HepG2 (cell line): ENCODE results near the gene IFRD1. TPM values are rescaled to one million over a fixed set of nuclear protein-coding genes. Genes with fewer than 3 reads are reported as not detected.

Source experiments
- ATAC-seq: fragments of 200-7000 bp; cut with Tn5 transposase; 3 replicates; pipeline ENCODE4 v1.9.1; 2020; ENCODE audit warnings: mild to moderate bottlenecking, moderate library complexity
- BruUV-seq: library from RNA; stranded (reverse); fragments of 400-500 nt; replicated peaks from 2 replicates; lab custom pipeline; 2021; lab: Mats Ljungman, UMichigan
- CTCF ChIA-PET: fragments of 300-600 bp; formaldehyde crosslinking; extraction: SDS; loops from one replicate; lab custom pipeline; 2021; ENCODE audit warnings: low total read pairs, inconsistent platforms, low intra/inter-chr PET ratio; lab: Yijun Ruan, JAX
- POLR2A ChIA-PET: fragments of 350-600 bp; sonication (Branson Sonifier 250); formaldehyde crosslinking; loops from one replicate; lab custom pipeline; 2020; ENCODE audit warnings: antibody characterized with exemption, inconsistent platforms; lab: Yijun Ruan, JAX
- DNase-seq: peaks from one replicate; pipeline ENCODE4 v3.0.0-alpha.2; 2015; ENCODE audit warnings: low spot score
- FAIRE-seq: peaks from 3 replicates; lab custom pipeline; 2011; peaks lifted over from hg19 to GRCh38; lab: Jason Lieb, UNC
- H2AFZ ChIP-seq: one replicate; pipeline ENCODE4 v1.6.1; 2011; ENCODE audit warnings: low read length, inconsistent platforms
- H3K27ac ChIP-seq: fragments of 300-600 bp; 3 replicates; pipeline ENCODE4 v1.8.0; 2011; ENCODE audit warnings: mixed run types, mild to moderate bottlenecking, mixed read lengths, low read length, inconsistent platforms; ENCODE audit not compliant: insufficient read depth; ENCODE audit errors: extremely low read length
- H3K27me3 ChIP-seq, 2 experiments: fragments of 200-600 bp in 1 of 2; 2 replicates in 1 of 2; 3 replicates in 1 of 2; pipeline versions ENCODE4 v1.6.0 to v1.8.0; 2011; ENCODE audit warnings: low read length in 2 of 2, mild to moderate bottlenecking in 2 of 2, moderate library complexity in 2 of 2, inconsistent platforms in 1 of 2; ENCODE audit not compliant: insufficient read depth in 2 of 2, control insufficient read depth in 1 of 2
- H3K36me3 ChIP-seq, 2 experiments: fragments of 200-600 bp in 1 of 2; replicated peaks in 1 of 2; 2 replicates in 1 of 2; 3 replicates in 1 of 2; pipeline versions ENCODE4 v1.5.1 to v1.8.0; 2011; ENCODE audit warnings: low read length in 2 of 2, inconsistent platforms in 1 of 2; ENCODE audit not compliant: insufficient read depth in 2 of 2, control insufficient read depth in 1 of 2
- H3K4me1 ChIP-seq: 2 replicates; pipeline ENCODE4 v1.5.1; 2012; ENCODE audit warnings: low read length, inconsistent platforms; ENCODE audit not compliant: insufficient read depth
- H3K4me2 ChIP-seq: 2 replicates; pipeline ENCODE4 v1.6.0; 2011; ENCODE audit warnings: low read depth, low read length, inconsistent platforms
- H3K4me3 ChIP-seq, 3 experiments: fragments of 200-600 bp in 1 of 3; sonication (generic), shearing (Covaris generic) in 1 of 3; replicated peaks in 1 of 3; 2 replicates each; pipeline ENCODE4 v1.5.1; 2011 to 2016; ENCODE audit warnings: low read length in 3 of 3, inconsistent platforms in 2 of 3, low read depth in 2 of 3, mild to moderate bottlenecking in 2 of 3, control low read depth in 1 of 3, mixed read lengths in 1 of 3; ENCODE audit not compliant: insufficient read depth in 1 of 3
- H3K79me2 ChIP-seq: one replicate; pipeline ENCODE4 v1.6.1; 2011; ENCODE audit warnings: low read length, inconsistent platforms; ENCODE audit not compliant: insufficient read depth
- H3K9ac ChIP-seq: 2 replicates; pipeline ENCODE4 v1.6.0; 2011; ENCODE audit warnings: mild to moderate bottlenecking, low read depth, low read length, inconsistent platforms; ENCODE audit not compliant: insufficient read depth
- H3K9me3 ChIP-seq: 2 replicates; pipeline ENCODE4 v1.5.1; 2012; ENCODE audit warnings: mild to moderate bottlenecking, low read length
- H4K20me1 ChIP-seq: 2 replicates; pipeline ENCODE4 v1.6.0; 2011; ENCODE audit warnings: inconsistent platforms, mild to moderate bottlenecking, low read length, moderate library complexity; ENCODE audit not compliant: insufficient read depth
- EZH2 ChIP-seq: conservative IDR thresholded peaks from 2 replicates; pipeline ENCODE4 v1.6.1; 2012; ENCODE audit warnings: mild to moderate bottlenecking, low read depth, low read length, moderate library complexity
- HMGA1 ChIP-seq: sonication (generic); formaldehyde crosslinking; conservative IDR thresholded peaks from 2 replicates; pipeline ENCODE4 v1.4.0; 2020; ENCODE audit warnings: missing genetic modification reagents
- NFE2 ChIP-seq: sonication (generic); formaldehyde crosslinking; IDR thresholded peaks from 2 replicates; pipeline ENCODE4 v1.4.0; 2020; ENCODE audit warnings: missing genetic modification reagents
- POLR2G ChIP-seq: fragments of 200-400 bp; formaldehyde crosslinking; IDR thresholded peaks from 2 replicates; pipeline ENCODE4 v1.6.1; 2018; ENCODE audit warnings: mild to moderate bottlenecking, low read depth, low read length, moderate library complexity
- RFX3 ChIP-seq: IDR thresholded peaks from 2 replicates; pipeline ENCODE4 v1.6.1; 2016; ENCODE audit warnings: missing biosample characterization, missing genetic modification reagents
- SP1 ChIP-seq, 2 experiments: fragments of 450-650 bp in 1 of 2; sonication (generic) in 1 of 2; formaldehyde crosslinking in 1 of 2; IDR thresholded peaks; 2 replicates each; pipeline versions ENCODE4 v1.4.0 to v1.6.1; 2016 to 2020; ENCODE audit warnings: missing genetic modification reagents in 1 of 2
- ZNF44 ChIP-seq: sonication (generic); formaldehyde crosslinking; IDR thresholded peaks from 2 replicates; pipeline ENCODE4 v1.5.1; 2020; ENCODE audit warnings: mild to moderate bottlenecking, missing genetic modification reagents
- ZNF496 ChIP-seq: sonication (generic); formaldehyde crosslinking; IDR thresholded peaks from 2 replicates; pipeline ENCODE4 v1.8.1; 2023; ENCODE audit warnings: mild to moderate bottlenecking, moderate library complexity, missing genetic modification reagents; ENCODE audit not compliant: insufficient replicate concordance
- ZNF564 ChIP-seq: sonication (generic); formaldehyde crosslinking; IDR thresholded peaks from 2 replicates; pipeline ENCODE4 v1.8.1; 2023; ENCODE audit warnings: mild to moderate bottlenecking, missing genetic modification reagents
- ZNF749 ChIP-seq: sonication (generic); formaldehyde crosslinking; IDR thresholded peaks from 2 replicates; pipeline ENCODE4 v1.8.0; 2022; ENCODE audit warnings: mild to moderate bottlenecking, missing genetic modification reagents, moderate library complexity, borderline replicate concordance
- ZNF839 ChIP-seq: sonication (generic); formaldehyde crosslinking; IDR thresholded peaks from 2 replicates; pipeline ENCODE4 v1.4.0; 2020; ENCODE audit warnings: missing genetic modification reagents, mild to moderate bottlenecking, borderline replicate concordance
- WGBS: methylation state at CpG from one replicate; pipeline ENCODE4 v1.1.6; 2017; ENCODE audit warnings: low lambda C conversion rate; 5-methylcytosine and 5-hydroxymethylcytosine counted together
- in situ Hi-C: cut with HindIII; loops from 2 replicates; pipeline ENCODE4 v1.10.0; 2017; ENCODE audit warnings: low pct_unique_long_range_greater_than_20kb; ENCODE audit not compliant: extremely low pct_ligation_motif_present
- intact Hi-C: fragments of 100-400 bp; cut with micrococcal nuclease; formaldehyde crosslinking; loops from one replicate; pipeline ENCODE4 v1.10.0; 2022; ENCODE audit not compliant: unreplicated experiment
- polyA plus RNA-seq, 8 experiments: library from polyadenylated mRNA; depleted of rRNA in 3 of 8; stranded (reverse) in 7 of 8; unstranded in 1 of 8; fragments of >200 nt; fragmentation: Illumina TruSeq in 4 of 8; extraction: Trizol in 4 of 8; gene quantifications; 2 replicates each; pipeline versions ENCODE4 v1.2.1 to v1.2.3, GENCODE V29; 2011 to 2016; ENCODE audit warnings: low read depth in 4 of 8, missing spikeins in 1 of 8, mixed read lengths in 1 of 8; ENCODE audit not compliant: insufficient read depth in 1 of 8
- total RNA-seq, 5 experiments: library from RNA; depleted of rRNA; stranded (reverse); fragments of >200 nt; fragmentation: Illumina TruSeq; extraction: Trizol; gene quantifications; 2 replicates each; pipeline ENCODE4 v1.2.3, GENCODE V29; 2016; ENCODE audit warnings: low read depth in 1 of 5
- TF ChIP-seq, protein P1 (sequence below): sonication (generic); formaldehyde crosslinking; IDR thresholded peaks from 2 replicates; pipeline ENCODE4 v1.8.1; 2023; ENCODE audit warnings: mild to moderate bottlenecking, moderate library complexity, missing genetic modification reagents
- TF ChIP-seq, protein P2 (sequence below): sonication (generic); formaldehyde crosslinking; IDR thresholded peaks from 2 replicates; pipeline ENCODE4 v1.4.0; 2020; ENCODE audit warnings: missing genetic modification reagents
- TF ChIP-seq, protein P3 (sequence below): sonication (generic); formaldehyde crosslinking; IDR thresholded peaks from 2 replicates; pipeline ENCODE4 v1.4.0; 2020; ENCODE audit warnings: missing genetic modification reagents, borderline replicate concordance
- TF ChIP-seq, protein P4 (sequence below): sonication (generic); formaldehyde crosslinking; IDR thresholded peaks from 2 replicates; pipeline ENCODE4 v1.4.0; 2020; ENCODE audit warnings: missing genetic modification reagents

Gene IFRD1
- total and polyA plus RNA-seq, 2 of the 13 experiments (the other 11 are each of a cell fraction or from before 2014, with no cell fraction given), result 50.9 to 55.5 TPM

DNA sequence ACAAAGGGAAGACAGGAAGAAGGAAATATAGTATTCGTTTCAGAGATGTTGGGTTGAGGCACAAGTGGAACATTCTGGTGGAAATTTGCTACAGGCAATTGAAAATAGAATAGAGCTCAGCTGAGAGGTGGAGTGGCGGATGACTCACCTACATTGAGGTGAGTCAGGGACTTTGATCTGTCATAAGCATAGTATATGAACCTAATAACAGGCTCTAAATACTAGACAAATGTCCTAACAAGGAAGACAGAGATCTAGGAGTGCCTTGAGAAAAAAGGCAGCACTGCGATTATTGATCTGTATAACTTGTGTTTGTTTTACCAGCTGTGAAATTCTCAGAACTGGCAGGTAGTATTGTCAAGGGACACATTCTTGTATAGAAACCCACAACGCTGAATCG lies 907 bp upstream of the IFRD1 start:
- FAIRE-seq, result no peak
- DNase-seq, result peak; percentile 60
- Histone ChIP-seq H3K27me3 (no peaks in the 10 kb centered on the region; a peak in 1 of 5 replicates), H3K9me3 (no peaks in the 10 kb centered on the region), H3K36me3 (no peaks in the 10 kb centered on the region), H4K20me1 (peaks cover 21% of the 10 kb centered on the region), H3K27ac (peak overlapping the region; percentile 89), H3K4me3 (peak overlapping the region; percentile 74 to 100 (median 97)), H3K79me2 (peaks cover 36% of the 10 kb centered on the region), H3K4me1 (peaks cover 47% of the 10 kb centered on the region), H3K4me2 (peak overlapping the region; percentile 86), H2AFZ (no peak overlapping the region), H3K9ac (peak overlapping the region; percentile 93)
- 18% methylated on average over 5 of the region's 5 CpGs for WGBS
- ATAC-seq, result peak; percentile 13; the same call in 1 of the 3 replicates
- ChIA-PET CTCF (no interaction called here), POLR2A (interaction anchor here (0.7 to 4.8 kb wide), 8 partner anchors 11 to 518 kb away, joined by 3 to 64 read pairs (median 6); partner anchors contain the start of genes DOCK4 and ZNF277)
- in situ Hi-C loops (no loop called here), intact Hi-C loops (no loop called here)
- BruUV-seq, result no TSS peak
- TF ChIP-seq EZH2 (no peak), SP1 (IDR thresholded peaks at IDR 0.05) (no peak), SP1 (CRISPR knock-in tag; IDR thresholded peaks at IDR 0.05) (no peak), ZNF496 (CRISPR knock-in tag) (no peak), ZNF564 (CRISPR knock-in tag) (no peak), ZNF839 (no peak), ZNF44 (CRISPR knock-in tag) (no peak), RFX3 (CRISPR knock-in tag) (no peak), NFE2 (CRISPR knock-in tag) (no peak), HMGA1 (no peak), POLR2G (no peak), ZNF749 (CRISPR knock-in tag) (no peak)
- TF ChIP-seq, protein P1, sequence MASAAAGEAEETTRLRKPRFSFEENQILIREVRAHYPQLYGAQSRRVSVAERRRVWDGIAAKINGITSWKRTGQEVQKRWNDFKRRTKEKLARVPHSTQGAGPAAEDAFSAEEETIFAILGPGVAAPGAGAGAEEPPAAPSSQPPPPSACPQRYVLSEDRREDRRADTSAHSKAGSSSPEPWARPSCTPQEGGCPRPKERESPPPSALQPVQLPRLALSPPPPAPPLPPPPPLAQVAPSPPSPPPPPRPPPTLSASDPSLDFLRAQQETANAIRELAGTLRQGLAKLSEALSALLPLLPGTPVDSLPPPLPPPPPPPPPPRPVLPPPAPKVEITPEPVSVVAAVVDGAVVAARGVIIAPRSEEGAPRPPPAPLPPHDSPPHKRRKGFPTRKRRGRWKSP (CRISPR knock-in tag), result no peak
- TF ChIP-seq, protein P2, sequence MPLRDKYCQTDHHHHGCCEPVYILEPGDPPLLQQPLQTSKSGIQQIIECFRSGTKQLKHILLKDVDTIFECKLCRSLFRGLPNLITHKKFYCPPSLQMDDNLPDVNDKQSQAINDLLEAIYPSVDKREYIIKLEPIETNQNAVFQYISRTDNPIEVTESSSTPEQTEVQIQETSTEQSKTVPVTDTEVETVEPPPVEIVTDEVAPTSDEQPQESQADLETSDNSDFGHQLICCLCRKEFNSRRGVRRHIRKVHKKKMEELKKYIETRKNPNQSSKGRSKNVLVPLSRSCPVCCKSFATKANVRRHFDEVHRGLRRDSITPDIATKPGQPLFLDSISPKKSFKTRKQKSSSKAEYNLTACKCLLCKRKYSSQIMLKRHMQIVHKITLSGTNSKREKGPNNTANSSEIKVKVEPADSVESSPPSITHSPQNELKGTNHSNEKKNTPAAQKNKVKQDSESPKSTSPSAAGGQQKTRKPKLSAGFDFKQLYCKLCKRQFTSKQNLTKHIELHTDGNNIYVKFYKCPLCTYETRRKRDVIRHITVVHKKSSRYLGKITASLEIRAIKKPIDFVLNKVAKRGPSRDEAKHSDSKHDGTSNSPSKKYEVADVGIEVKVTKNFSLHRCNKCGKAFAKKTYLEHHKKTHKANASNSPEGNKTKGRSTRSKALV (CRISPR knock-in tag), result no peak
- TF ChIP-seq, protein P3, sequence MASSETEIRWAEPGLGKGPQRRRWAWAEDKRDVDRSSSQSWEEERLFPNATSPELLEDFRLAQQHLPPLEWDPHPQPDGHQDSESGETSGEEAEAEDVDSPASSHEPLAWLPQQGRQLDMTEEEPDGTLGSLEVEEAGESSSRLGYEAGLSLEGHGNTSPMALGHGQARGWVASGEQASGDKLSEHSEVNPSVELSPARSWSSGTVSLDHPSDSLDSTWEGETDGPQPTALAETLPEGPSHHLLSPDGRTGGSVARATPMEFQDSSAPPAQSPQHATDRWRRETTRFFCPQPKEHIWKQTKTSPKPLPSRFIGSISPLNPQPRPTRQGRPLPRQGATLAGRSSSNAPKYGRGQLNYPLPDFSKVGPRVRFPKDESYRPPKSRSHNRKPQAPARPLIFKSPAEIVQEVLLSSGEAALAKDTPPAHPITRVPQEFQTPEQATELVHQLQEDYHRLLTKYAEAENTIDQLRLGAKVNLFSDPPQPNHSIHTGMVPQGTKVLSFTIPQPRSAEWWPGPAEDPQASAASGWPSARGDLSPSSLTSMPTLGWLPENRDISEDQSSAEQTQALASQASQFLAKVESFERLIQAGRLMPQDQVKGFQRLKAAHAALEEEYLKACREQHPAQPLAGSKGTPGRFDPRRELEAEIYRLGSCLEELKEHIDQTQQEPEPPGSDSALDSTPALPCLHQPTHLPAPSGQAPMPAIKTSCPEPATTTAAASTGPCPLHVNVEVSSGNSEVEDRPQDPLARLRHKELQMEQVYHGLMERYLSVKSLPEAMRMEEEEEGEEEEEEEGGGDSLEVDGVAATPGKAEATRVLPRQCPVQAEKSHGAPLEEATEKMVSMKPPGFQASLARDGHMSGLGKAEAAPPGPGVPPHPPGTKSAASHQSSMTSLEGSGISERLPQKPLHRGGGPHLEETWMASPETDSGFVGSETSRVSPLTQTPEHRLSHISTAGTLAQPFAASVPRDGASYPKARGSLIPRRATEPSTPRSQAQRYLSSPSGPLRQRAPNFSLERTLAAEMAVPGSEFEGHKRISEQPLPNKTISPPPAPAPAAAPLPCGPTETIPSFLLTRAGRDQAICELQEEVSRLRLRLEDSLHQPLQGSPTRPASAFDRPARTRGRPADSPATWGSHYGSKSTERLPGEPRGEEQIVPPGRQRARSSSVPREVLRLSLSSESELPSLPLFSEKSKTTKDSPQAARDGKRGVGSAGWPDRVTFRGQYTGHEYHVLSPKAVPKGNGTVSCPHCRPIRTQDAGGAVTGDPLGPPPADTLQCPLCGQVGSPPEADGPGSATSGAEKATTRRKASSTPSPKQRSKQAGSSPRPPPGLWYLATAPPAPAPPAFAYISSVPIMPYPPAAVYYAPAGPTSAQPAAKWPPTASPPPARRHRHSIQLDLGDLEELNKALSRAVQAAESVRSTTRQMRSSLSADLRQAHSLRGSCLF (CRISPR knock-in tag), result no peak
- TF ChIP-seq, protein P4, sequence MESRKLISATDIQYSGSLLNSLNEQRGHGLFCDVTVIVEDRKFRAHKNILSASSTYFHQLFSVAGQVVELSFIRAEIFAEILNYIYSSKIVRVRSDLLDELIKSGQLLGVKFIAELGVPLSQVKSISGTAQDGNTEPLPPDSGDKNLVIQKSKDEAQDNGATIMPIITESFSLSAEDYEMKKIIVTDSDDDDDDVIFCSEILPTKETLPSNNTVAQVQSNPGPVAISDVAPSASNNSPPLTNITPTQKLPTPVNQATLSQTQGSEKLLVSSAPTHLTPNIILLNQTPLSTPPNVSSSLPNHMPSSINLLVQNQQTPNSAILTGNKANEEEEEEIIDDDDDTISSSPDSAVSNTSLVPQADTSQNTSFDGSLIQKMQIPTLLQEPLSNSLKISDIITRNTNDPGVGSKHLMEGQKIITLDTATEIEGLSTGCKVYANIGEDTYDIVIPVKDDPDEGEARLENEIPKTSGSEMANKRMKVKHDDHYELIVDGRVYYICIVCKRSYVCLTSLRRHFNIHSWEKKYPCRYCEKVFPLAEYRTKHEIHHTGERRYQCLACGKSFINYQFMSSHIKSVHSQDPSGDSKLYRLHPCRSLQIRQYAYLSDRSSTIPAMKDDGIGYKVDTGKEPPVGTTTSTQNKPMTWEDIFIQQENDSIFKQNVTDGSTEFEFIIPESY, result no peak
